GM10266 (cell line): ENCODE results near the gene PREX1.

Experiments
- DNase-seq: peaks from one replicate; pipeline ENCODE4 v3.0.0; 2012; ENCODE audit errors: extremely low spot score
- TF ChIP-seq, protein P1 (sequence below): IDR thresholded peaks from 2 replicates; pipeline ENCODE4 v1.5.1; 2012; ENCODE audit warnings: mild to moderate bottlenecking, low read depth; ENCODE audit not compliant: control insufficient read depth, insufficient read depth; ENCODE audit errors: missing control alignments

PREX1 gene

DNA sequence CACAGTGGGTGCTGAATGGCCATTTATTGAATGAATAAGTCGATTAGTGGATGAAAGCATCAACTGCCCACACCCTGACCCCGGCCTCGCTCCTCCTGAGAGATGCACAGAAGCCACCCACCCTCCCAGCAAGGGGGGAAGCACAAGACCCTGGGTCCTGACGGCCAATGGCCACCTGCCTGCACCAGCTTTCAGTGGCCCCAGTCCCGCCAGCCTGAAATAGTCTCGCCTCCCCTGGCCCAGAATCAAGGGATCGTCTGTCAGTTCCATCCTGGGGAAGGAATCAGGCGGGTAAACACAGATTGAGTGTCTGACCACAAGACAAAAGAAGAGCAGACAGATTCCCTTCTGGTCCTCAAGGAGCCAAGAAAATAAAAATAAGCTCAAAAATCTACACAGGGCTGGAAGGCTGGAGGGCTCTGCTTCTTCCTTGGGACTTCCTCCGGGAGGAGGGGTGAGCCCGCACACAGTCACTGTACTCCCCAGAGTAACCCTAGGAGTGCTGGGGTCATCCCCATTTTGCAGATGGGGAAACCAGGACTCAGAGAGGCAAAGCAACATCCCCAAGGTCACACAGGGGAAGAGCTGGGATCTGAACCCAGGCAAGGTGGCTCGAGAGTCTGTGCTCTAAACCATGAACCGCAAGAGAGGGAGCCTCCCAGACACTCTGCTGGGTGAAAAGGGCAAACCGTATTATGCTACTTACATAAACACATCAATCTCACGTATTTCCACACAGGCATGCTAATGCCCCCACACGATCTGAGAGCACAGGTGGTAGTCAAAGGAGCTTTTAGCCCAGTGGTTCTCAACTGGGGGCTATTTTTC is 7.8 kb downstream of the PREX1 start:
- DNase-seq: no peak
- TF ChIP-seq, protein P1, sequence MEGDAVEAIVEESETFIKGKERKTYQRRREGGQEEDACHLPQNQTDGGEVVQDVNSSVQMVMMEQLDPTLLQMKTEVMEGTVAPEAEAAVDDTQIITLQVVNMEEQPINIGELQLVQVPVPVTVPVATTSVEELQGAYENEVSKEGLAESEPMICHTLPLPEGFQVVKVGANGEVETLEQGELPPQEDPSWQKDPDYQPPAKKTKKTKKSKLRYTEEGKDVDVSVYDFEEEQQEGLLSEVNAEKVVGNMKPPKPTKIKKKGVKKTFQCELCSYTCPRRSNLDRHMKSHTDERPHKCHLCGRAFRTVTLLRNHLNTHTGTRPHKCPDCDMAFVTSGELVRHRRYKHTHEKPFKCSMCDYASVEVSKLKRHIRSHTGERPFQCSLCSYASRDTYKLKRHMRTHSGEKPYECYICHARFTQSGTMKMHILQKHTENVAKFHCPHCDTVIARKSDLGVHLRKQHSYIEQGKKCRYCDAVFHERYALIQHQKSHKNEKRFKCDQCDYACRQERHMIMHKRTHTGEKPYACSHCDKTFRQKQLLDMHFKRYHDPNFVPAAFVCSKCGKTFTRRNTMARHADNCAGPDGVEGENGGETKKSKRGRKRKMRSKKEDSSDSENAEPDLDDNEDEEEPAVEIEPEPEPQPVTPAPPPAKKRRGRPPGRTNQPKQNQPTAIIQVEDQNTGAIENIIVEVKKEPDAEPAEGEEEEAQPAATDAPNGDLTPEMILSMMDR: no peak

DNA sequence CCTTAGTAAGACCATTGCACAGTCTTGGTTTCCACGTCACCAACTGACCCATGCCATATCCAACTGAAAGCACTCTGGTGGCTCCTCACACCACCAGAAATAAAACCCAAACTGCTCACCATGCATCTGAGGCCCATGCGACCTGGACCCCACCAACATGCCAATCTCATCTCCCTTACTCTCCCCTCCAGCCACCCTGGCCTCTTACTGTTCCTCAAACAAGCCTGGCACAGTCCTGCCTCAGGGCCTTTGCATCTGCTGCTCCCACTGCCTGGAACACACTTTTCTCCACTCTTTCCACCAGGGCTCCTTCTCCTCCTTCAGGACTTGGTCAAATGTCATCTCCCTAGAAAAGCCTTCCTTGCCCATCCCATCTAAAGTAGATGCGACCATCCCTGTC is 8.7 kb downstream of the PREX1 start:
- no peak for DNase-seq
- TF ChIP-seq, protein P1: no peak

DNA sequence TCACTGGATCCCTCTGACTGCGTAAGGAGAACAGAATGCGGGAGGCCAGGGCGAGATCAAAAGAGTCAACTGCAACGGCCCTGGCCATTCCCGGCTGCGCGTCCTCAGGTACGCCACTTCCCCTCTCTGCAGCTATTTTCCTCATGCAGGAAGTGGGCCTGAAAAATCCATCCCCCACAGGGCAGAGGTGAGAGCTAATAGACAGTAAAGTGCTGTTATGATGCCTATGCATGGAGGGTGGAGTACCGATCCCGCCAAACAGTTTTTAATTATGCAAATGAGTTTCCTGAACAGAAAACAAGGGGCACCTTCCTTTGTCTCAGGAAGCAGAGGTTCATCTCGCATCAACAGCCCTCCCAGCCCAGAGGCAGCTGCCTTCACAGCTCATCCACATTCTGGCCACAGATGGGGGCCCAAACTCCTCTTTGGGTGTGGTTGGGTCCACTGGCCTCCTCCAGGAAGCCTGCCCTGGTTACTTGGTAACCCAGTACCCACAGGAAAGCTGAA is 9.3 kb downstream of the PREX1 start:
- TF ChIP-seq, protein P1: no peak
- peak; percentile 45 for DNase-seq

- no peak for DNase-seq
- TF ChIP-seq, protein P1: no peak
Observed at GRCh38 chr20:48818031-48818370, 9.8 kb downstream of the PREX1 start.

DNA sequence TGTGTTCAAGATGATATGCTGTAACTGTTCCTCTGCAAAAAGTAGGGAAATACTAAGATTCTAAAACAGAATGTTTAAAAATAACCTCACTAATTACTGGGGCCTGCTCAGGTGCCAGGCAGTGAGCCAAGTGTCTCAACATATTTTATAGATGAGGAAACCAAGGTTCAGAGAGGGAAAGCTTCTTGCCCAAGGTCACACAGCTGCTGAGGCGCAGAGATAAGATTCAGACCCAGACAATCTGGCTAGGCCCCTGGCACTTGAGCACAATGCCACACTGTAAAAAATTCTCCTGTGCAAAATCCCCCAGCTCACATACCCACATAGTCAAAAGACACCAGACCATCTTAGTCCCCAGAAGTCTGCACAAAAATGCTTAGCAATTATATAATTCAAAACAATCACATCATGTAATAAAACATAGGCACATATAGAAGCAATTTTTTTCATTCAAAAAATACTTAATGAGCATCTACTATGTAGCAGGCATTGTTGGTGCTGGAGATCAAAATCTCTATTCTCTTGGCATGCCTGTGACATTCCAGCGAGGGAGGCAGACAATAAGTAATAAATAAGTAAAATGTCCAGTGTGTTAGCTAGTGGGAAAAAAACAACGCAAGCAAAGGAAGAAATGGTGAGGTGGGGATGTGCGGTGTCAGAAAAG is 10.3 kb downstream of the PREX1 start:
- DNase-seq: no peak
- TF ChIP-seq, protein P1: no peak

DNA sequence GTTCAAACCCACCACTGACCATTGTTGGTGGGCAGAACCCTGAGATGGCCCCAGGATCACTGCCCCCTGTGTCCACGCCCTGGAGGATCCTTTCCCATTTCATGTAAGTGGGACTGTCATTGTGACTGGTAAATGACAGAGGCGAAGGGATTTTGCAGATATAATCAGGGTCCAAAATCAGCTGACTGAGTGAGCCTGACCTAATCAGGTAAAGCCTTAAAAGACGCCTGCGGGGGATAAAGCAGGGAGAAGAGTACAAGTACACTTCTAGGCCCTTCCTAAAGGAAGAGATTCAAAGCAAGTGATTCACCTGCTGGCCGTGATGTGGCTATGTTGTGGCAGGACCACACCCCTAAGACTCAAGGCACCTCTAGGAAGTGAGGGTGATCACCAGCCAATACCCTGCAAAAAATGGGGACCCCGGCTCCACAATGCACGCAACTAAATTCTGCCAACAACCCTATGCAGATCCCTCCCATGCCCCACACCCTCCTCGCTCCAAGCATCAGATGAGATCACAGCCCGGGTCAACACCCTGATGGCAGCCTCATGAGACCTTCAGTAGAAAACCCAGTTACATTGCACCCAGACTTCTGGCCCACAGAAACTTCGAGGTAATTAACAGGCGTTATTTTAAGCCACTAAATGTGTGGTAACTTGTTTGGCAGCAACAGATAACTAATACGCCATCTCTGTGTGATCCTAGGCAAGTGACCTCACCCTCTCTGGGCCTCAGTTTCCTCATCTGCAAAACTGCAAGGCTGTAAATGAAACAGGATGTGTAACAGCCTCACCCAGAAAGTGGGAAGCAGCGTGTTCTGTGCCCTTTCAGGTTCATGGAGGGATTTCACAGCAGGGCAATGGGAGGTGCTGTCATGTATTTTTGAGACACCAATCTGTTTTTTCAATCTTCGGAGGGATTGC is 11.3 kb downstream of the PREX1 start:
- DNase-seq: no peak
- TF ChIP-seq, protein P1: no peak
